Astrocyte (in vitro differentiated cells and primary cell): ENCODE results near the gene PRR35. TPM values are rescaled to one million over a fixed set of nuclear protein-coding genes. Genes with fewer than 3 reads are reported as not detected.
A peak's percentile ranks its signal among the peaks of the same experiment; 100 is the strongest.

Source experiments
- DNase-seq: peaks from one replicate; pipeline ENCODE4 v3.0.0-alpha.2; 2010; ENCODE audit warnings: low read depth
- FAIRE-seq: peaks from 2 replicates; lab custom pipeline; 2011; peaks lifted over from hg19 to GRCh38; lab: Jason Lieb, UNC
- H2AFZ ChIP-seq: 2 replicates; pipeline ENCODE4 v1.6.0; 2012; ENCODE audit warnings: low read depth, low read length, inconsistent platforms
- H3K27ac ChIP-seq: 2 replicates; pipeline ENCODE4 v1.5.1; 2011; ENCODE audit warnings: low read depth, low read length, inconsistent platforms
- H3K27me3 ChIP-seq: 2 replicates; pipeline ENCODE4 v1.6.0; 2011; ENCODE audit warnings: low read length, inconsistent platforms; ENCODE audit not compliant: insufficient read depth
- H3K36me3 ChIP-seq: 2 replicates; pipeline ENCODE4 v1.5.1; 2011; ENCODE audit warnings: low read length, inconsistent platforms; ENCODE audit not compliant: insufficient read depth
- H3K4me1 ChIP-seq: 2 replicates; pipeline ENCODE4 v1.5.1; 2011; ENCODE audit warnings: low read length, inconsistent platforms; ENCODE audit not compliant: insufficient read depth
- H3K4me2 ChIP-seq: 2 replicates; pipeline ENCODE4 v1.6.0; 2012; ENCODE audit warnings: low read length, inconsistent platforms
- H3K4me3 ChIP-seq: 2 replicates; pipeline ENCODE4 v1.5.1; 2011; ENCODE audit warnings: low read depth, mild to moderate bottlenecking, low read length, inconsistent platforms; ENCODE audit not compliant: insufficient read depth
- H3K79me2 ChIP-seq: 2 replicates; pipeline ENCODE4 v1.6.0; 2012; ENCODE audit warnings: mild to moderate bottlenecking, low read length, inconsistent platforms; ENCODE audit not compliant: insufficient read depth
- H3K9ac ChIP-seq: 2 replicates; pipeline ENCODE4 v1.6.0; 2012; ENCODE audit warnings: mild to moderate bottlenecking, low read length, inconsistent platforms
- H3K9me3 ChIP-seq: 2 replicates; pipeline ENCODE4 v1.5.1; 2012; ENCODE audit warnings: low read depth, mild to moderate bottlenecking, low read length, inconsistent platforms; ENCODE audit not compliant: insufficient read depth
- H4K20me1 ChIP-seq: 2 replicates; pipeline ENCODE4 v1.6.0; 2012; ENCODE audit warnings: low read length, inconsistent platforms; ENCODE audit not compliant: insufficient read depth
- H3K27ac Mint-ChIP-seq: one replicate; pipeline ENCODE4 v1.8.0; 2021; ENCODE audit warnings: mild to moderate bottlenecking, mixed read lengths; ENCODE audit not compliant: unreplicated experiment
- H3K27me3 Mint-ChIP-seq: one replicate; pipeline ENCODE4 v1.8.0; 2021; ENCODE audit warnings: low read depth, mixed read lengths; ENCODE audit not compliant: unreplicated experiment
- H3K36me3 Mint-ChIP-seq: one replicate; pipeline ENCODE4 v1.8.0; 2021; ENCODE audit warnings: low read depth, mixed read lengths; ENCODE audit not compliant: unreplicated experiment
- H3K4me1 Mint-ChIP-seq: one replicate; pipeline ENCODE4 v1.8.0; 2021; ENCODE audit warnings: low read depth, mixed read lengths; ENCODE audit not compliant: unreplicated experiment
- H3K4me3 Mint-ChIP-seq: one replicate; pipeline ENCODE4 v1.8.0; 2021; ENCODE audit warnings: mild to moderate bottlenecking, moderate library complexity, mixed read lengths; ENCODE audit not compliant: unreplicated experiment
- H3K9me3 Mint-ChIP-seq: one replicate; pipeline ENCODE4 v1.8.0; 2021; ENCODE audit warnings: mild to moderate bottlenecking, mixed read lengths; ENCODE audit not compliant: unreplicated experiment
- EZH2 ChIP-seq: IDR thresholded peaks from 2 replicates; pipeline ENCODE4 v1.6.1; 2012; ENCODE audit warnings: mild to moderate bottlenecking, low read length, inconsistent platforms; ENCODE audit not compliant: insufficient read depth
- total RNA-seq: library from RNA; stranded (reverse); gene quantifications from 2 replicates; pipeline ENCODE4 v1.2.1, GENCODE V29; 2021
- TF ChIP-seq, protein P1 (sequence below): IDR thresholded peaks from 2 replicates; pipeline ENCODE4 v1.5.1; 2011; ENCODE audit warnings: low read depth, mild to moderate bottlenecking, inconsistent platforms, low read length, moderate library complexity; ENCODE audit not compliant: insufficient read depth

The PRR35 gene
- total RNA-seq, 1 donor from 2014 or later = 0.09 TPM

DNA sequence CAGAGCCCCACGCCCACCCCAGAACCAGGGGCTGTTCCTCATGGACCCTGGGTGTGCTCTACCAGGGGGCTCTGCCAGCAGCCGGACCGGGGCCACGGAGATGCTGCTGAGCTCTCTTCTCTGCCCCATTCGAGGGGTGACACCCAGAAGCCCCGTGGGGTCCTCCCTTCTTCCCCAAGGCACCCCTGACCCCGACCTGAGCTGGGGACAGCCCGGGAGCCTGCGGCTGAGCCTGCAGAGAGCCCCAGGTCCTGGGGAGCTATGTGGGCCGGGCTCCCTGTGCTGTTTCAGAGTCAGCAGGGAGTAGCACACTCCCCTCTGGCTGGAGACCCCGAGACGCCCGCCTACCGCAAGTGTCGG lies 1.2 kb upstream of the PRR35 start:
- H2AFZ ChIP-seq = no peak overlapping the region
- Mint-ChIP-seq H3K36me3 (no peaks in the 10 kb centered on the region), H3K27me3 (peaks cover 10% of the 10 kb centered on the region), H3K9me3 (no peaks in the 10 kb centered on the region), H3K4me3 (no peak overlapping the region), H3K4me1 (peaks cover 2% of the 10 kb centered on the region), H3K27ac (no peak overlapping the region)
- FAIRE-seq (no peak), DNase-seq (no peak)
- H4K20me1 ChIP-seq = peaks cover 5% of the 10 kb centered on the region
- TF ChIP-seq, protein P1, sequence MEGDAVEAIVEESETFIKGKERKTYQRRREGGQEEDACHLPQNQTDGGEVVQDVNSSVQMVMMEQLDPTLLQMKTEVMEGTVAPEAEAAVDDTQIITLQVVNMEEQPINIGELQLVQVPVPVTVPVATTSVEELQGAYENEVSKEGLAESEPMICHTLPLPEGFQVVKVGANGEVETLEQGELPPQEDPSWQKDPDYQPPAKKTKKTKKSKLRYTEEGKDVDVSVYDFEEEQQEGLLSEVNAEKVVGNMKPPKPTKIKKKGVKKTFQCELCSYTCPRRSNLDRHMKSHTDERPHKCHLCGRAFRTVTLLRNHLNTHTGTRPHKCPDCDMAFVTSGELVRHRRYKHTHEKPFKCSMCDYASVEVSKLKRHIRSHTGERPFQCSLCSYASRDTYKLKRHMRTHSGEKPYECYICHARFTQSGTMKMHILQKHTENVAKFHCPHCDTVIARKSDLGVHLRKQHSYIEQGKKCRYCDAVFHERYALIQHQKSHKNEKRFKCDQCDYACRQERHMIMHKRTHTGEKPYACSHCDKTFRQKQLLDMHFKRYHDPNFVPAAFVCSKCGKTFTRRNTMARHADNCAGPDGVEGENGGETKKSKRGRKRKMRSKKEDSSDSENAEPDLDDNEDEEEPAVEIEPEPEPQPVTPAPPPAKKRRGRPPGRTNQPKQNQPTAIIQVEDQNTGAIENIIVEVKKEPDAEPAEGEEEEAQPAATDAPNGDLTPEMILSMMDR = no peak
- TF ChIP-seq EZH2 = no peak
- H3K4me1 ChIP-seq = peaks cover 12% of the 10 kb centered on the region
- no peaks in the 10 kb centered on the region for H3K79me2 ChIP-seq
- H3K9me3 ChIP-seq = no peaks in the 10 kb centered on the region
- no peaks in the 10 kb centered on the region for H3K36me3 ChIP-seq
- no peak overlapping the region for H3K4me2 ChIP-seq
- no peak overlapping the region for H3K4me3 ChIP-seq
- H3K27me3 ChIP-seq = peaks cover 21% of the 10 kb centered on the region
- H3K9ac ChIP-seq = no peak overlapping the region
- no peak overlapping the region for H3K27ac ChIP-seq

DNA sequence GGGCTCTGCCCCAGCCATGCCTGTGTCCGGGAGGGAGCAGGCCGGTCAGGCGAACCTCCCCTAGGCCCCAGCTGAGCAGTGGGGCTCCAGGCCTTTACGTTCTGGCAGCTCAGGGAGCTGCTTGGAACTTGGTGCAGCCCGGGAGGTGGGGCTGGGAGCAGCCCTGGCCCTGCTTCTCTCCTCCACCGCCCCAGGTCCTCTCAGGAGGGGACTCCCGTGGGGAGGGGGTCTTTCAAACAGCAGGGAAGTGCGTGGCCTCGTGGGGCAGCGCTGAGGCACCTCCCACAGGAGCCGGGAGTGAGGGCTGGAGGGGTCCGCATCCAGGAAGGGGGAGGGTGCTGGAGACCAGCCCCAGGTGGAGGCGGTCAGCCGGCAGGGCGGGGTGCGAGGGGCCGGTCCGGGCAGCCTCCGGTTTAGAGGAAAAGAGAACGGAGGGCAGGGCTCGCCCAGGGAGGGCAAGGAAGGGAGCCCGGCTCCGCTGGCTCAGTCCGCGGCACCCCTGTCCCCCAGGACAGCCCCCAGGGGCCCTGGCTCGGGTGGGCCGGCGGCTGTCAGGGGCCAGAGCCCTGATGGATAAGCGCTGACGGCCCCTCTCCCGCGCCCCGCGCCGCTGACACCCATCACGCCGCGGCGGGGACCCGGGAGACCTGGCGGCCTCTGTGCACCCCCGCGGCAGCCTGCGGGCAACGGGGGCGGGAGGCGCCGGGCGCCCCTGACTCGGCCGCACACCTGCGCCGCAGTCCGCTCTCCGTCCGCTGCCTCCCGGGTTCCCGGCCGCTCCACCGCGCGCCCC lies 587 bp upstream of the PRR35 start:
- Histone ChIP-seq H3K27ac (no peak overlapping the region), H3K9me3 (no peaks in the 10 kb centered on the region), H4K20me1 (no peaks in the 10 kb centered on the region), H3K4me1 (peaks cover 6% of the 10 kb centered on the region), H3K4me2 (no peak overlapping the region), H3K36me3 (no peaks in the 10 kb centered on the region), H2AFZ (no peak overlapping the region), H3K4me3 (no peak overlapping the region), H3K9ac (no peak overlapping the region), H3K27me3 (peaks cover 21% of the 10 kb centered on the region), H3K79me2 (no peaks in the 10 kb centered on the region)
- DNase-seq (no peak), FAIRE-seq (no peak)
- TF ChIP-seq EZH2 = peak; percentile 94
- TF ChIP-seq, protein P1 = no peak
- Mint-ChIP-seq H3K4me3 (no peak overlapping the region), H3K9me3 (no peaks in the 10 kb centered on the region), H3K36me3 (no peaks in the 10 kb centered on the region), H3K27me3 (peaks cover 10% of the 10 kb centered on the region), H3K27ac (no peak overlapping the region), H3K4me1 (peaks cover 2% of the 10 kb centered on the region)
